ENCODE results near the gene PSMA1.

GRCh38 chr11:14543260-14543659 lies 23.1 kb upstream of the PSMA1 start:
- no peak for TF ChIP-seq GTF2F1 (IDR thresholded peaks at IDR 0.05; ENCODE audit: borderline replicate concordance, low read depth, low read length)
- TF ChIP-seq RXRA (IDR thresholded peaks at IDR 0.05; ENCODE audit: insufficient read depth, low read depth, low read length) = no peak
- no peak for TF ChIP-seq ATF2 (IDR thresholded peaks at IDR 0.05; ENCODE audit: low read length)
- TF ChIP-seq CTCF (IDR thresholded peaks at IDR 0.05; ENCODE audit: control extremely low read depth in 1 of 3, insufficient read depth in 1 of 3, low read depth in 1 of 3, low read length in 3 of 3) = no peak
- no peak for TF ChIP-seq JUN (IDR thresholded peaks at IDR 0.05; ENCODE audit: low read depth, low read length)
- no peak for TF ChIP-seq POLR2A (IDR thresholded peaks at IDR 0.05; ENCODE audit: control extremely low read depth in 1 of 2, low read depth in 2 of 2, low read length in 2 of 2)
- TF ChIP-seq, protein P1, sequence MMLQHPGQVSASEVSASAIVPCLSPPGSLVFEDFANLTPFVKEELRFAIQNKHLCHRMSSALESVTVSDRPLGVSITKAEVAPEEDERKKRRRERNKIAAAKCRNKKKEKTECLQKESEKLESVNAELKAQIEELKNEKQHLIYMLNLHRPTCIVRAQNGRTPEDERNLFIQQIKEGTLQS (IDR thresholded peaks at IDR 0.05; ENCODE audit: insufficient read depth, low read depth, low read length) = no peak
- no peak for TF ChIP-seq POLR2AphosphoS5 (IDR thresholded peaks at IDR 0.05; ENCODE audit: low read depth, low read length)
- TF ChIP-seq ZNF274 (IDR thresholded peaks at IDR 0.05; ENCODE audit: borderline replicate concordance, extremely low read depth, low read length) = no peak
- TF ChIP-seq EZH2 (IDR thresholded peaks at IDR 0.05; ENCODE audit: low read depth, low read length, severe bottlenecking) = no peak

All from H1 (cell line).